Hypothalamus (tissue), 51 donors: ENCODE data around the gene CTH.
"Not testable (repeated sequence)": the region's sequence is repeated elsewhere in the genome, so short reads cannot be mapped to it uniquely, and the experiment has no call there.

Experiments used
- DNase-seq, 51 donors: peaks; one replicate each; lab custom pipeline; 2025; lab: John Stamatoyannopoulos, UW

Gene CTH

DNA sequence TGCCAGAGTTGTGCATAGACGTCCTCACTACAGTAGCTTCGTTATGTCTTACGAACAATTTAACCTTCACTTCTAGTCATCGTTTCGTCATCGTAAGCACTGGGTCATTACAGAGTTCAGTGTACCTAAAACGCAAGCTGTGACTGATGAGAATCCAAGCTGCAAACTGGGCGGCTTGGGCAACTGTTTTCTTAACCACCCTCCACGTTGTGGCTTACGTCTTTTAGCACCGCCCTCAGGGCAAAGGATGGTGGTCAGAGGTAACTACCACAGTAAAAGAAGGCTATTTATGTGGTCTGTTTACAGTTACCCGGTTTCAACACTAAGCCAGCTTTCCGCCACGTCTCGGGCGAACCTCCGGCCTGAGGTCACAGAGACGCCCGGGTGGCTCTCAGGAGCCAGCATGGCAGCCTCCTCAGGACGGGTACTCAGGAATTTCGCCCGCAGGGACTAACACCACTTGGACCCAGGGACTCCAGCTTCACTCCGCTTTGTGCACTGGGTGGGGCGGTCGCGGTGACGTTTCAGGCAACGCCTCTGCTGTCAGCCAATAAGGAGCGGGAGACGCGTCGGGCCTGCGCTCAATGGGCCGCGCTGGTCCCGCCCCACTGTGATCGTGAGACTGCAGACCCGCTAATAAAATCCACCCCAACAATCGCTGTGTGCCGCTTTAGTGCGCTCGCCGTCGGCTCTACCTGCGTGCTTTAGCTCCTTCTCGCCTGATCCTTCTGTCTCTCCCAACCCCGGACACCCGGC is at the start of gene CTH:
CTH (plus strand) TSS at position 665 of the 756 bp plus-strand sequence. CDS start 148 bp downstream, outside the sequence.
- peak; percentile 69 to 99 (median 95) for DNase-seq

GRCh38 chr1:70361727-70362398 is 49.2 kb upstream of the CTH start:
- DNase-seq, result peak in 1 of 51 donors; percentile 19

- no peak for DNase-seq
Observed at GRCh38 chr1:70364439-70364838, 46.6 kb upstream of the CTH start.

- not testable (repeated sequence) for DNase-seq
Observed at GRCh38 chr1:70366425-70366952, 44.6 kb upstream of the CTH start.

DNA sequence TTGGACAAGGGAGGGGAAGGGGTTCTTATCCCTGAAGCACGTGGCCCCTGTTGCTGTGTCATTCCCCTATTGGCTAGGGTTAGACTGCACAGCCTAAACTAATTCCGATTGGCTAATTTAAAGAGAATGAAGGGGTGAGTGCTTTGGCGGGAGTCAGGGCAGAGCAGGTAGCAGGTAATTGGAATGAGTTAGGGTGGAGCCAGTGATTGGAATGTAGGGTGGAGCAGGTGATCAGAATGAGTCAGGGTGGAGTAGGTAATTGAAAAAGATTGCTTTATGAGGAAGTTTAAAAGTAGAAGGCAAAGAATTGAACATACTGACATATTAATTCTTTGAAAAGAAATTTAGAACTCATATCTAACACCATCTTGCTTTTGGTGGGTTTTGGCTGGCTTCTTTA is 44.1 kb upstream of the CTH start:
- not testable (repeated sequence) for DNase-seq

DNA sequence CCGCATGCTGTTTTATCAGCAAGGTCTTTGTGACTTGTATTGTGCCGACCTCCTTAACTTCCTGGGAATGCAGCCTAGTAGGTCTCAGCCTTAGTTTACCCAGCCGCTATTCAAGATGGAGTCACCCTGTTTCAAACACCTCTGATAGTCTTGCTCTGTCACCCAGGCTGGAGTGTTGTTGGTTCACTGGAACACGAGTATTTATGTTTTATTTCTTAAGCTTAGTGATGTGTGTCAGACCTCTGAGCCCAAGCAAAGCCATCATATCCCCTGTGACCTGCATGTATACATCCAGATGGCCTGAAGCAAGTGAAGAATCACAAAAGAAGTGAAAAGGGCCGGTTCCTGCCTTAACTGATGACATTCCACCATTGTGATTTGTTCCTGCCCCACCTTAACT is 43.7 kb upstream of the CTH start:
- DNase-seq, result not testable (repeated sequence)

DNA sequence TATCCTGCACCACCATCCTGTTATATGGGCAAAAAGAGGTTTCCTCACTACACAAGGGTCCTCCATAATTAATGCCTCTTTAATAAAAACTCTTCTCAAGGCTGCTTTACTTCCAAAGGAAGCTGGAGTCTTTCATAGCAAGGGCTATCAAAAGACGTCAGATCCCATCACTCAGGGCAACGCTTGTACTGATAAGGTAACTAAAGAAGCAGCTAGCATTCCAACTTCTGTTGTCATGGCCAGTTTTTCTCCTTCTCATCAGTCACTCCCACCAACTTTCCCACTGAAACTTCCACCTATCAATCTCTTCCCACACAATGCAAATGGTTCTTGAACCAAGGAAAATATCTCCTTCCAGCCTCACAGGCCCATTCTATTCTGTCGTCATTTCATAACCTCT is 39.5 kb upstream of the CTH start:
- not testable (repeated sequence) for DNase-seq

- DNase-seq, result no peak
Observed at GRCh38 chr1:70372426-70372825, 38.6 kb upstream of the CTH start.

DNA sequence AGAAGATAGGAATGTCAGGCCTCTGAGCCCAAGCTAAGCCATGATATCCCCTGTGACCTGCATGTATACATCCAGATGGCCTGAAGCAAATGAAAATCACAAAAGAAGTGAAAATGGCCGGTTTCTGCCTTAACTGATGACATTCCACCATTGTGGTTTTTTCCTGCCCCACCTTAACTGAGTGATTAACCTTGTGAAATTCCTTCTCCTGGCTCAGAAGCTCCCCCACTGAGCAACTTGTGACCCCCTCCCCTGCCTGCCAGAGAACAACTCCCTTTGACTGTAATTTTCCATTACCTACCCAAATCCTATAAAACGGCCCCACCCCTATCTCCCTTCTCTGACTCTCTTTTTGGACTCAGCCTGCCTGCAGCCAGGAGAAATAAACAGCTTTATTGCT is 37.5 kb upstream of the CTH start:
- not testable (repeated sequence) for DNase-seq

- no peak for DNase-seq
Observed at GRCh38 chr1:70376196-70376595, 34.9 kb upstream of the CTH start.

DNA sequence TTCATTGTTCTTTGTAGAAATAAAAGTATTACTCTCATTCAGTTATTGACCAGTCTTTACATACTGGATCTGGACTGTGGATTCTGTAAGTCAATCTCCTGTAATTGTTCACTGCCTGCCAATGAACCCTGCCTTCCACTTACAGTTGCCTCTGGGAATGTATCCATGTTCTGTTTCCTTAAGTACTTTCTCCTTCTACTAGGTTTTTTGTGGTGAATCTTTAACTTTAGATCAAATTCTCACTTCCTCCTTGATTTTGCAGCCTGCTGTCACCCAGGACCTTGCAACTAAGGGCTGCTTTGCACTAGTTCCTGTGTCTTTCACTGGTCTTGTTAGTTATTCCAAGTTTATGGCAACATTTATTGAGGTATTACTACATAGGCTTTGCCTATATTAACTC is 28.4 kb upstream of the CTH start:
- DNase-seq, result no peak

DNA sequence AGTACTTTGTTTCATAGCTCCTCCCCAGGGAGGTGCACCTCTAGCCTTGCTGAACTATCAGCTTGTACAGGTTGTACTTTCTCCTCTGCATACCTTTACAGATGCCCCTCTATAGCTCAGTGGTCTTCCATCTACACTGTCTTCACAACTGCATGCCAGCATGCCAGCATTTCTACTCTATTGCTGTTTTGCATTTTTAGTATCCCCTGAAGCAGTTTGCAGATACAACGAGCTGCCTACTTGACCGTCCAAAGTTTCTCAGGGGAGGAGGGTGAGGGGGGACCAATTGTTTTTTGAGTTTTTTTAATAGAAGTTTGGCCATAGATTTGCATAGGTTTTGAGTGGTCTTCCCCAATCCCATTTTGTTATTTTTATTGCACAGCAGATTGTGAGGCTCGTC is 27.6 kb upstream of the CTH start:
- DNase-seq, result no peak

DNA sequence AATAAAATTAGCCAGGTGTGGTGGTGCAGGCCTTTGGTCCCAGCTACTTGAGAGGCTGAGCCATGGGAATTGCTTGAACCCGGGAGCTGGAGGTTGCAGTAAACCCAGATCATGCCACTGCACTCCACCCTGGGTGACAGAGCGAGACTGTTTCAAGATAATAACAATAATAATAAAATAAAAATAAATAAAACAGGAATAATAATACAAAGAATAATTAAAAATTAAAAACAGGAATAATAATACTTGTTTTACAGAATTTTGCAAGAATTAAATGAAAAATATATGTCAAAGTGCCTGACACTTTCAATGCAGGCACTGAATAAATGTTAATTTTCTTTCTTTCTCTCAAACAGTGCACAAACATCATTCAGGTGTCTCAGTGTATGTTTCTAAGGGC is 26.5 kb upstream of the CTH start:
- no peak for DNase-seq

DNA sequence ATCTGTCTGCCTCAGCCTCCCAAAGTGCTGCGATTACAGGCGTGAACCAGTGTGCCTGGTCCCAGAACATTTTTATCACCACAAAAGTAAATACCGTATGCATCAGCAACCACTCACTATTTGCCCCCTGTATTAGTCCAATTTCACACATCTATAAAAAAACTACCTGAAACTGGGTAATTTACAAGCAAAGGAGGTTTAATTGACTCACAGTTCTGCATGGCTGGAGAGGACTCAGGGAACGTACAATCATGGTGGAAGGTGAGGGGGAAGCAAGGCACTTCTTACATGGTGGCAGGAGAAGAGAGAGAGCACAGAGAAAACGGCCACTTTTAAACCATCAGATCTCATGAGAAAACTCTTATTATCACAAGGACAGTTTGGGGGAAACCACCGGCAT is 25.6 kb upstream of the CTH start:
- no peak for DNase-seq

DNA sequence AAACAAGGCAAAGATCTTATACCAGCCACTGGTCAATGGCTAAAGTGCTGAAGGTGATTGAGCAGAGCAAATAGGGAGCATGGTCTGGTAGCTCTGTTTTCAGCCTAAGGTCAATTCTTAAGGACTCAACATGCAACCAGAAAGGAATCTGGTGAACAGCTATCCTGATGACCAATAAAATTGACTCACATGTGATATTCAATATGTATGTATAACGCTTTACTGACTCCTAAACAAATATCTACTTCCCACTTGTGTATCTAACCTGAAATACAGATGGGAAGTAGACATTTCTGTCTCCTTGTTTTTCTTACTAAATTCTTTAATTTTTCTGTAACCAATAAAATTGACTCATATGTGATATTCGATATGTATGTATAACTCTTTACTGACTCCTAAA is 24.9 kb upstream of the CTH start:
- DNase-seq, result no peak

DNA sequence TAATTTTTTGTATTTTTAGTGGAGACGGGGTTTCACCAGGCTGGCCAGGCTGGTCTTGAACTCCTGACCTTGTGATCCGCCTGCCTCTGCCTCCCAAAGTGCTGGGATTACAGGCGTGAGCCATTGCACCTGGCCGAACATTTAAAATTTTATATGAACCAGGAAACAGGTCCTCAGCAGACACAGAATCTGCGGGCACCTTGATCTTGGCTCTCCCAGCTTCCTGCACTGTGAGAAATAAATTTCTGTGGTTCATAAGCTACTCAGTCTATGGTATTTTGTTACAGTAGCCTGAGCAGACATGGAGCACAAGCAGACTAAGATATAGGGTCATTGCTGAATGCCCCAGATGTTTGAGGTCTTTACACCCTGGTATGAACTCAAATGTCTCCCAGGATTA is 23.6 kb upstream of the CTH start:
- no peak for DNase-seq

GRCh38 chr1:70392626-70393025 is 18.4 kb upstream of the CTH start:
- no peak for DNase-seq

GRCh38 chr1:70396607-70397006 is 14.5 kb upstream of the CTH start:
- DNase-seq, result no peak

DNA sequence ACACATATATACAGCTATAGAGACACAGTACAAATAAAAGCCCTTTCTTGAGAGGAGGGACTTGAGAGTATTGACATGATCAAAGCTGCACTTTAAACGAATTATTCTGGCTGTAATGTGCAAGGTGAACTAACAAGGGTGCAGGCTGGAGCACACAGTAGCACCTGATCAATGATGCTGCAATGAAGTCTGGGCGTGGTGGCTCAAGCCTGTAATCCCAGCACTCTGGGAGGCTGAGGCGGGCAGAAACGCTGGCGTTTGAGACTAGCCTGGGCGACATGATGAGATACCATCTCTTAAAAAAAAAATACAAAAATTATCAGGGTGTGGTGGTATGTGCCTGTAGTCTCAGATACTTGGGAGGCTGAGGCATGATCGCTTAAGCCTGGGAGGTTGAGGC is 14.1 kb upstream of the CTH start:
- DNase-seq, result no peak

DNA sequence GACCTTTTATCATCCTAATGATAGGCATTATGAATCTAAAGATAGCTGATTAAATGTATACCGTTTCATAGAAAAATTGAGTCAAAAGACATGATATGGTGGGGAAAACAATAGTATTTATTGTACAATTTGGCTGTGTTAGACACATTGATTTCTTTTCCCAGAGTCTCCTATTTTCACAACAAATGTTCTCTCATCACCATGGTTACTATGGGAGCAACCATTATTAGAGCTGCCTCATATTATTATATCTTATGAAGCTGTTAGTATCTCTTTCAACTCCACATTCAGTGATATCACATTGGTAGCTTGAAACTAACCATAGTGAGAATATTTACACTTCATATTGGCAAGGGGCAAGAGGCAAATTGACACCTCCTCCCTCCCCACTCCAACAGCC is 10.7 kb upstream of the CTH start:
- DNase-seq, result no peak

GRCh38 chr1:70401974-70402373 is 9.1 kb upstream of the CTH start:
- DNase-seq, result no peak

DNA sequence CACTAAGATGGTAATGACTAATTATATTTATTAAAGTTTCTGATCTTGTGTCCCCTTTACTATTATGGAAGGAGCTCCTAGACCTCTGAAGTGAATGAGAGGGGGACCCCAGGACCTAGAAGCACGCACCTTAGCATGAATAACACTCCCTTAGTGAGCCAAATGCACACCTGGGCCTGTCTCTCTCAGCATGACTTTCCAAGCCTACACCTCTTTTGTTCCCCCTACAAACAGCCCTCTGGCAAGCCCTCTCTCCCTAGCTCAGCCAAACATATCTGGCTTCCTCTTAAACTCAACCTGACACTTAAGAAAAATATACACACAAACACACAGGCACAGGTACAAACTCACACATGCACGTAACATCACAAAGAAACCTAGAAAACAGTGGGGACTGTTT is 7.3 kb upstream of the CTH start:
- DNase-seq, result no peak
